ENCODE measurements around the gene ADGRG1.

- TF ChIP-seq CTCF (conservative IDR thresholded peaks at IDR 0.05), result no peak
- no peak for TF ChIP-seq EZH2 (IDR thresholded peaks at IDR 0.05; ENCODE audit: low read depth)
Measured at GRCh38 chr16:57661936-57662906, 33.8 kb downstream of the ADGRG1 start.
